Measurements from ENCODE around the gene C10orf143. TPM values are rescaled to one million over a fixed set of nuclear protein-coding genes. Genes with fewer than 3 reads are reported as not detected.
"Not testable (repeated sequence)": the region's sequence is repeated elsewhere in the genome, so short reads cannot be mapped to it uniquely, and the experiment has no call there.

The C10orf143 gene
- total RNA-seq, 1 experiment from 2014 or later, result 0.24 TPM

- DNase-seq (ENCODE audit: low read depth), result no peak
These were observed 74.1 kb downstream of the C10orf143 start for GRCh38 chr10:130036296-130037065.

DNA sequence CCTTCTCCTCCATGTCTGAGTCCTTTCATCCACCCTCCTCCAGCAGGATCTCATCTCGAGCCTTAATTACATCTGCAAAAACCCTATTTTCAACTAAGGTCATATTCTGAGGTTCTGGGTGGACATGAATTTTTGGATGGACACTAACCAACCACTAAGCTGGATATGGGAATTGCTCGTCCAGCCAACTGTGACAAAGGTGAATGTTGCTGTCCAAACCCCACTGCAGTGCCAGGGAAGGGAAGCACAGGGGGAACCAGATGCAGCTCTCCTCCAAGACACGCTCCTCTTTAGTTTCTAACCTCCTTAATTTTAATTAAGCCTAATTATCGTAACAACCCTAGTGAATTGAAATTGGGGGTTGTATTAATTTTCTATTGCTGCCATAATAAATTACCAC, 81.4 kb downstream of the C10orf143 start:
- DNase-seq (ENCODE audit: low read depth), result no peak

DNA sequence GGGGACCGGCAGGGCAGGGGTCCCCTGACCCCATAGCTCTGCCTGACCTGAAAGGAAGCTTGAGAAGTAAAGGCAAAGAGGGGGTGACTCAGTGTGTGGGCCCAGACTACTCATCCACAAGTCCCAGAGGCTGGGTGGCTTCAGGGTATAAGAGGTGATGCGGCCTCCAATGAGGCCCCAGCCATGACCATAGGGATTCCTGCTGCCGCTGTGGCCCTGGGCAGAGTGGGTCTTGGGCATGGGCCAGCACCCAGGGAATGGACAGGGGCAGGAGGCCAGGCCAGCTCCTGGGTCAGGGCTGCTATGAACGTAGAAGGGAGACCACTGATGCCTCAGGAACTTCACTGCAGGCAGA, 82.2 kb downstream of the C10orf143 start:
- DNase-seq (ENCODE audit: low read depth), result peak; percentile 90

DNA sequence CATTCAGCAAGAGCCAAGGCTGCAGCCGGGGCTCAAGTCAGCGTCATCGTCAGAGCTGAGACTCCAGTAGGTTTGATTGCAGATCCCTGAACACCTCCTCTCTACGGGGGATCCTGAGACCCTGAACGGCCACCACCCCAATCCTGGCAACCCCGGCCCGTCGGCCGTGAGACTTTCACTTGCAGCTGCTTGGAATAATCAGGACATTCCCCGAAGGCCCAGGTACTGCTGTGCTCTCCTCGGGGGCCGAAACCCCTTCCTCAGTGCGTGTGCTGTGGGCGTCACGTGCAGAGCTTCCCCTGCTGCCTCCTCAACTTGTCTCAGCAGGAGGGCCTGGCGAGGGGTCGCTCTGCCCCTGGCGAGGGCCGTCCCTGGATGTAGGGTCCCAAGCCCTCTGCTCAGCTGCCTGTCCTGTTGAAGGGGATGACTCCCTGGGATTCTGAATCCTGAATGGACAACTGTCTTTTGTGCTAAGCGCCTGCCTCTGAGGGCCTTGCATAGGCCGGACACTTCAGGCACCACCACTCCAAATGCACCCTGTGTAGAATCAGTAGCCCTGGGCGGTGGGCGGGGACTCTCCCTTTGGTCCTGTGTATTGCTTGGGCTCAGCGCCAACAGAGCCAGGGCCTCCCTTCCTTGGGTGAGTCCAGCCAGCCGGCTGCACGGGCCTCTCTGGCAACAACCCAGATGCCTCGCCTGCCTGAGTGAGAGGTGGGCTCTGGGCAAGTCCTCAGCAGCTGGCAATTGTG, 82.7 kb downstream of the C10orf143 start:
- DNase-seq (ENCODE audit: low read depth), result peak; percentile 94

GRCh38 chr10:130026670-130027456, 83.8 kb downstream of the C10orf143 start:
- no peak for DNase-seq (ENCODE audit: low read depth)

DNA sequence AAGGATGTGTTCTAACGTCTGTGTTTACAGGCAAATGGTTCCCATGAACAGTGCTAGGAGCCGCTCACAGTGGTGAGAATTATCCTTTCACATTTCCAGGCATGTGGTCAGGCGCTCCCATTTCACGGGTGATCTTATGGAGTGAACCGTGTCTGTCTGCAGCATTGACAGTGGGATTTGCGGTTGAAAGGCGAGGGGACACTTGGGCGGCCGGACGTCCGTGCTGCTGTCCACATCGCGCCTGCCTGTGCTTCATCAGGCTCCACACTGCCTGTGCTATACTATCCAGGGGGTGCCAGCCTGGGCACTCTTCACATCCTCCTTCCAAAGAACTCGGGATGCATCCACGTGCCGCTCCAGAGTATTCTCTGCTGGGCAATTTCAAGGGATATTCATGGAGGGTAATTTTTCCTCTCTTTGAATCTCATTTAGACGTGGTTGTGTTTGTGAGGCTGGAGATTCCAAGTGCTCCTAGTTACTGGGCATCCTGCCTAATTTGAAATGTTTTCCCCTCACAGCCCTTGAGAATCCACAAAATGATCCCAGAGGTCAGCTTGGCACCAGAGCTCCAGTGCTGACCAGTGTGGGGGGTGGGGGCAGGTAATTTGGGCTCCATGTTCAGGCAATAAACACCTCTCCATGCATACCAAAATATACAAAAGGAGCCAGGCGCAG, 84.7 kb downstream of the C10orf143 start:
- peak; percentile 71 for DNase-seq (ENCODE audit: low read depth)

- DNase-seq (ENCODE audit: low read depth), result no peak
These were observed 85.3 kb downstream of the C10orf143 start for GRCh38 chr10:130025326-130025725.

DNA sequence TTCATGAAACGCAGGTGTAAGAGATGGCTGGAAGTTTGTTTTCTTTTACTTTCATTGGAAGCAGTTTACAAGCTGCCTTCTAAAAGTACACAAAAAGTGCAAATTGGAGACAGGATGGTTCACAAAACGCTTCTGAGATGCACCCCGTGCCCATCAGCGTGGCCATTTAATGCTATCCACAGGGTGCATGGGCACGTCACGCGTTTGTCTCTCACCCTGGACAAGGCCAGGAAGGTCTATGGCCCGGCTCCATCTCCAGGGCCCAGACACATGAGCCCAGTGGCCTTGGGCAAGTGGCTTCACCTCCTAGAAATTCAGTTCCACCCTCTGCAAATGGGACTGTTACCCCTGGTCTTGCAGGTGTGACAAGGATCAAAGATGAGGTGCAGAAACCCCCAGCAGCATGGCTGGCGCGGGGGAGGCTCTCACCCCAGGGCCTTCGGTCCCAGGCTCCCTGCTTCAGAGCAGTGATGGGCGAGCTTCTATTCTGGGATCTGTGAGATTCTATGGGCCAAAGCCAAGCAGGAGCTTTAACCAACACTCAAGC, 85.8 kb downstream of the C10orf143 start:
- no peak for DNase-seq (ENCODE audit: low read depth)

DNA sequence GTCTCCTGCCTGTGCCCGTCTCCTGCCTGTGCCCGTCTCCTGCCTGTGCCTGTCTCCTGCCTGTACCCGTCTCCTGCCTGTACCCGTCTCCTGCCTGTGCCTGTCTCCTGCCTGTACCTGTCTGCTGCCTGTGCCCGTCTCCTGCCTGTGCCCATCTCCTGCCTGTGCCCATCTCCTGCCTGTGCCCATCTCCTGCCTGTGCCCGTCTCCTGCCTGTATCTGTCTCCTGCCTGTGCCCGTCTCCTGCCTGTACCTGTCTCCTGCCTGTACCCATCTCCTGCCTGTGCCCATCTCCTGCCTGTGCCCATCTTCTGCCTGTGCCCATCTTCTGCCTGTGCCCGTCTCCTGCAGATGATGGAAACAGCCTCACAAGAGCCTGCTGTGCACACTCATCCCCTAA, 86.3 kb downstream of the C10orf143 start:
- DNase-seq (ENCODE audit: low read depth), result not testable (repeated sequence)

DNA sequence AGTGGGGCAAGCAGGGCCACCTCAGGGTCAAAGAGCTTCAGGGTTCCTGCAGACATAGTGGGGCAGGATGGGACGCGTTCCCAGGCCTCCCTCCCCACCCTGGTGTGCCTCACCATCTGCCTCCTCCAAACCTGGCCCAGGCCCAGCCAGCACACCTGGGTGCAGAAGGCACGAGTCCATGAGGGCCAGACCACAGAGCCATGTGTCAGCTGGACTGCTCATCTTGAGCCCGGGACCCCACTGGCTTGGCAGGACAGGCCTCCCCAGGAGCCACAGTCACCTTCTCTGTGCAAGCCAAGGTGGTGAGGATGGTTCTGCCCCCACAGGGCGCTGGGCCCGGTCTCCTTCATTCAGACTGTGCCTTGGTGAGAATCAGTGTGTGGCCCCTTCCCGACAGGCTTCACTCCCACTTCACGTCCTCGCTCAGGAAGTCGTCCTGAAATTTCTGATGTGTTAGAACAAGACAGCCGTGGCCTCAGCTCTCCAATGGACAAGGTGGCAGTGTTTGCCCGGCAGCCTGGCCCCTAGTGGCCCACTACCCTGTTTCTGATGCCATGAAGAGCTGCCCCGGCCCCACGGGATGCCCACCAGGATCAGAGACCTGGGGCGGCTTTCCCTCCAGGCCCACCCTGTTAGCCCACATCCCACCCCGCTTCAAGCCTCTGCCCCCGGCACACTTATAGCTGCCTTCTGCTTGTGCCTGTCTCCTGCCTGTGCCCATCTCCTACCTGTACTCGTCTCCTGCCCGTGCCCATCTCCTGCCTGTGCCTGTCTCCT, 87.0 kb downstream of the C10orf143 start:
- DNase-seq (ENCODE audit: low read depth), result peak; percentile 49

- DNase-seq (ENCODE audit: low read depth), result peak; percentile 97
These were observed 87.9 kb downstream of the C10orf143 start for GRCh38 chr10:130022511-130023299.

GRCh38 chr10:130022086-130022485, 88.5 kb downstream of the C10orf143 start:
- DNase-seq (ENCODE audit: low read depth), result peak; percentile 30

- DNase-seq (ENCODE audit: low read depth), result peak; percentile 98
These were observed 89.2 kb downstream of the C10orf143 start for GRCh38 chr10:130021383-130021950.

DNA sequence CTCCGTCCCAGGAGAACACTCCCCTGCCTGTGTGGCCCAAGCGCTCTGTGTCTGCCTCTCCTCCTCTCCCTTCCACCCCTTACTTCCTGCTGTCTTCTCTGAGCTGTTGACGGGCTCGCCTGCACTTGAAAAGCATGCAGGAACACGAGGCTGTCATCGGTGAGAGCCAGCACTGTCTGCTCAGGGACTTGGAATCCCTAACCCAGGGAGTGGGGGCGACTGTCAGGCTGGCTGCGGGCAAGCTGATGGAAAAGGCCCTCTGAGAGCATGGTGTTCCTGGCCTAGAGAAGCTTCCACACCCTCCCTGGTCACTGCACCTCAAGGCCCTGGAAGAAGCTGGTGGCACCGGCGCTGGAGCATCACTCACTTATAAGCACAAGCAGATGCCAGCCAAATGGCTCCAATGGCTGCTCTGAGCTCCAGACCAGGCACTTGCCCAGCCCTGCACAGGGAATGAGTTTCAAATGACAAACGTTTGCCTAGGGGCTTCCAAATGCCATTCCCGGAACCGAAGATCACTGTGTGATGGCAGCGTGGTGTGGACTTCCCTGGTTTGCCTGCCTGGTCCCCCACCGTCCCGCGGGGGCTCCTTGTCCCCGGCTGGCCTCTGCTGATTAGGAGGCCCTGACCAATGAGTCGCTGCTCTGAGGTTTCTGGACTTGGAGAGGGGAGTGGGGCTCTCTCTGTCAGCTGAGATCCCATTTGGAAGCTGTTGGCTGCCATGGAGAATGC, 89.8 kb downstream of the C10orf143 start:
- peak; percentile 57 for DNase-seq (ENCODE audit: low read depth)

- no peak for DNase-seq (ENCODE audit: low read depth)
These were observed 91.9 kb downstream of the C10orf143 start for GRCh38 chr10:130018730-130019185.

- DNase-seq (ENCODE audit: low read depth), result peak; percentile 83
These were observed 92.4 kb downstream of the C10orf143 start for GRCh38 chr10:130018265-130018664.

DNA sequence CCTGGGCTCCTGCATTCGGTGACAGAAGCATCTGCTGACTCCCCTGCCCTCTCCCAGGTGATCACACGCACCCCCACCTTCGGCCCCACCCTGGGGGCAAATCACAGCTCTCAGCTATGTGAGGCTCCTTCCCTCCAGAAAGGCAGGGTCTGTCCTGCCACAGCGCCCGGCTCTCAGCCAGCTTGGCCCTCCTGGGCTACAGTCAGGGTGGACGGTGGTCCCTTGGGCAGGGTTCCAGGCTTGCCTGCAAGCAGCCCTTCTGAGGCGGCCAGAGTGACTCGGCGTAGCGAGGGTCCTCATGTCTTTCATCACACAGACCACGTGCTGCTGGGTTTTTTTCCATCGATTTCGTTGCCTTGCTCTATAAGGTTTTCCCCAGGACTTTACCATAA, 93.0 kb downstream of the C10orf143 start:
- DNase-seq (ENCODE audit: low read depth), result no peak

DNA sequence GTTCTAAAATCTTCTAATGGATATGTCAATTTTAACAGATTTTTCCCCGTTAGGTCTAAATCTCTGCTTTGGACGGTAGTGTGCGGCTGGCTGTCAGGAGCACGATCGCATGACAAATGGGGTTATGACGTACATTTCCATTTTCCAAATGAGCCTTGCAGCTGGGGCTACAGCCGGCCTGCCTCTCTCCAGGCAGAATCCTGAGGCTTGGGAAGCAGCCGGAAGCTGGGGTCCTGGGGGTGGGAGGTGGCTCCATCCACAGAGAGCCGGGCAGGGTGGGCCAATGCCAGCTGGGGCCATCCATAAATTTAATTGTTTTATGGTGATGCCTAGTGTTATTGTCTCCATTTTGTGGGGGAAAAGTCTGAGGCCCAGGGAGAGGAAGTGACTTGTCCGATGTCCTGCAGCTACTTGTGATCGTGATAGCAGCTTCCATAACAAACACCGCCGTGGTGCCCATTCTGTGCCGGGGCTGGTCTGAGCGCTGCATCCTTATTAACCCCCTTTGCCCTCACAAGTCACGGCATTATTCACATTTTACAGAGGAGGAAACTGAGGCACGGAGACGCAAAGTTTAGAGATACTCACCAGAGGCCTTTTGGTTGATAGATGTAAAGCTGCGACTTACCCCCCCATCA, 93.5 kb downstream of the C10orf143 start:
- no peak for DNase-seq (ENCODE audit: low read depth)
